Stimulated activated CD8-positive, alpha-beta memory T cell treated with anti-CD3 and anti-CD28 coated beads, Interleukin-15, amount 100 ng/mL, for 48 hours (primary cell): Measurements from ENCODE around the gene RFC2.

ENCODE experiments used
- DNase-seq, 2 donors: peaks; one replicate each; pipeline ENCODE4 v3.0.0-alpha.2; 2020; ENCODE audit warnings: low read depth in 2 of 2

RFC2 gene

GRCh38 chr7:74254129-74254857 is at the start of gene RFC2:
Gene RFC2, minus strand, starts transcription at chr7:74254399. Its CDS starts 16 bp downstream, at chr7:74254383.
- DNase-seq, result peak; percentile 95 to 96

GRCh38 chr7:74302745-74303221 is 48.6 kb upstream of the RFC2 start:
- no peak for DNase-seq

GRCh38 chr7:74300926-74301325 is 46.7 kb upstream of the RFC2 start:
- DNase-seq, result no peak

GRCh38 chr7:74299401-74299800 is 45.2 kb upstream of the RFC2 start:
- no peak for DNase-seq

GRCh38 chr7:74297516-74298233 is 43.5 kb upstream of the RFC2 start:
- DNase-seq, result no peak

GRCh38 chr7:74294191-74294998 is 40.2 kb upstream of the RFC2 start:
- DNase-seq, result no peak

GRCh38 chr7:74293577-74293908 is 39.3 kb upstream of the RFC2 start:
- no peak for DNase-seq

- no peak for DNase-seq
Measured at GRCh38 chr7:74292757-74293576, 38.8 kb upstream of the RFC2 start.

- no peak for DNase-seq
Measured at GRCh38 chr7:74291535-74291934, 37.3 kb upstream of the RFC2 start.

GRCh38 chr7:74290981-74291441 is 36.8 kb upstream of the RFC2 start:
- DNase-seq, result no peak

- no peak for DNase-seq
Measured at GRCh38 chr7:74290553-74290950, 36.4 kb upstream of the RFC2 start.

- no peak for DNase-seq
Measured at GRCh38 chr7:74289659-74290552, 35.7 kb upstream of the RFC2 start.

GRCh38 chr7:74289018-74289658 is 34.9 kb upstream of the RFC2 start, which contains the start of gene CLIP2:
Gene CLIP2, plus strand, starts transcription at chr7:74289407. Its CDS starts 28,140 bp downstream, at chr7:74317547.
- peak; percentile 61 to 71 for DNase-seq

GRCh38 chr7:74288034-74288881 is 34.1 kb upstream of the RFC2 start:
- no peak for DNase-seq

- DNase-seq, result no peak
Measured at GRCh38 chr7:74287303-74288033, 33.3 kb upstream of the RFC2 start.

GRCh38 chr7:74286131-74286530 is 31.9 kb upstream of the RFC2 start:
- no peak for DNase-seq

GRCh38 chr7:74284781-74285259 is 30.6 kb upstream of the RFC2 start:
- DNase-seq, result no peak

GRCh38 chr7:74283858-74284447 is 29.8 kb upstream of the RFC2 start:
- no peak for DNase-seq
